Measurements from ENCODE around the gene CDON. TPM values are rescaled to one million over a fixed set of nuclear protein-coding genes. Genes with fewer than 3 reads are reported as not detected.

CDON gene
- total and polyA plus RNA-seq, 8 donors, result 8.6 to 16.3 (median 11.4) TPM

- Histone ChIP-seq H3K4me1 (peaks cover 0 to 5% of the 10 kb centered on the region in 2 donors), H3K4me3 (no peak overlapping the region), H3K9me3 (no peaks in the 10 kb centered on the region), H3K27me3 (no peaks in the 10 kb centered on the region), H3K27ac (no peak overlapping the region), H3K36me3 (no peaks in the 10 kb centered on the region)
- no peak for TF ChIP-seq CTCF (IDR thresholded peaks at IDR 0.05)
- intact Hi-C loops (cut with DNase I), result no loop called here
- ATAC-seq (peak; percentile 30), DNase-seq (peak in 1 of 4 donors; percentile 46)
These were observed 106.1 kb downstream of the CDON start for GRCh38 chr11:125956391-125957134.

GRCh38 chr11:125955856-125956255, 106.8 kb downstream of the CDON start:
- H3K4me3 ChIP-seq, result no peak overlapping the region
- intact Hi-C loops (cut with DNase I), result no loop called here
- DNase-seq, result no peak
- H3K27me3 ChIP-seq, result no peaks in the 10 kb centered on the region
- no peak for TF ChIP-seq CTCF (IDR thresholded peaks at IDR 0.05)
- peaks cover 0 to 5% of the 10 kb centered on the region in 2 donors for H3K4me1 ChIP-seq
- ATAC-seq, result no peak
- no peak overlapping the region for H3K27ac ChIP-seq
- no peaks in the 10 kb centered on the region for H3K9me3 ChIP-seq
- H3K36me3 ChIP-seq, result no peaks in the 10 kb centered on the region

- no peaks in the 10 kb centered on the region for H3K27me3 ChIP-seq
- H3K27ac ChIP-seq, result no peak overlapping the region
- TF ChIP-seq CTCF (IDR thresholded peaks at IDR 0.05), result no peak
- no peaks in the 10 kb centered on the region for H3K9me3 ChIP-seq
- DNase-seq (peak in 1 of 4 donors; percentile 47), ATAC-seq (no peak)
- no peak overlapping the region for H3K4me3 ChIP-seq
- no peaks in the 10 kb centered on the region for H3K36me3 ChIP-seq
- intact Hi-C loops (cut with DNase I), result no loop called here
- H3K4me1 ChIP-seq, result peaks cover 0 to 5% of the 10 kb centered on the region in 2 donors
These were observed 107.6 kb downstream of the CDON start for GRCh38 chr11:125954945-125955640.

GRCh38 chr11:125954123-125954944, 108.3 kb downstream of the CDON start:
- H3K9me3 ChIP-seq, result no peaks in the 10 kb centered on the region
- H3K4me3 ChIP-seq, result no peak overlapping the region
- no peaks in the 10 kb centered on the region for H3K36me3 ChIP-seq
- H3K27me3 ChIP-seq, result no peaks in the 10 kb centered on the region
- no peak overlapping the region for H3K27ac ChIP-seq
- intact Hi-C loops (cut with DNase I), result no loop called here
- TF ChIP-seq CTCF (IDR thresholded peaks at IDR 0.05), result no peak
- peak in 1 of 4 donors; percentile 69 for DNase-seq
- peaks cover 0 to 5% of the 10 kb centered on the region in 2 donors for H3K4me1 ChIP-seq
- ATAC-seq, result no peak

Measured in left lung (tissue), 10 donors.